ENCODE data around the gene GPR4.
A peak's percentile ranks its signal among the peaks of the same experiment; 100 is the strongest.

The GPR4 gene

GRCh38 chr19:45581576-45581975, 20.4 kb downstream of the GPR4 start:
- Histone ChIP-seq H3K9me2 (replicated peaks; ENCODE audit: low read depth, low read length) (no peaks in the 10 kb centered on the region), H3K4me2 (ENCODE audit: low read depth, low read length, poor library complexity, severe bottlenecking) (no peak overlapping the region), H3K4me1 (ENCODE audit: insufficient read depth, low read length, poor library complexity, severe bottlenecking) (peaks cover 11% of the 10 kb centered on the region), H3K9ac (ENCODE audit: low read depth, low read length, poor library complexity, severe bottlenecking) (no peak overlapping the region), H3K9me3 (ENCODE audit: insufficient read depth, low read depth, low read length) (no peaks in the 10 kb centered on the region), H3F3A (ENCODE audit: low read depth) (no peaks in the 10 kb centered on the region), H3K4me3 (ENCODE audit: low read length, poor library complexity, severe bottlenecking) (no peak overlapping the region), H2AFZ (ENCODE audit: low read length) (no peak overlapping the region), H3K79me2 (ENCODE audit: insufficient read depth, low read length) (peaks cover 39% of the 10 kb centered on the region), H3K27me3 (ENCODE audit: insufficient read depth, low read length, poor library complexity, severe bottlenecking) (no peaks in the 10 kb centered on the region), H4K20me1 (ENCODE audit: insufficient read depth, low read length, poor library complexity, severe bottlenecking) (peaks cover 3% of the 10 kb centered on the region), H3K36me3 (ENCODE audit: insufficient read depth, low read length) (no peaks in the 10 kb centered on the region)
- TF ChIP-seq EZH2phosphoT487 (IDR thresholded peaks at IDR 0.05; ENCODE audit: borderline replicate concordance) (no peak), CTCF (conservative IDR thresholded peaks at IDR 0.05; ENCODE audit: low read length) (no peak)

GRCh38 chr19:45578861-45579260, 23.2 kb downstream of the GPR4 start:
- Histone ChIP-seq H4K20me1 (ENCODE audit: insufficient read depth, low read length, poor library complexity, severe bottlenecking) (peaks cover 3% of the 10 kb centered on the region), H3K36me3 (ENCODE audit: insufficient read depth, low read length) (no peaks in the 10 kb centered on the region), H3K4me1 (ENCODE audit: insufficient read depth, low read length, poor library complexity, severe bottlenecking) (peaks cover 4% of the 10 kb centered on the region), H2AFZ (ENCODE audit: low read length) (no peak overlapping the region), H3K27me3 (ENCODE audit: insufficient read depth, low read length, poor library complexity, severe bottlenecking) (no peaks in the 10 kb centered on the region), H3K9me2 (replicated peaks; ENCODE audit: low read depth, low read length) (no peaks in the 10 kb centered on the region), H3K4me3 (ENCODE audit: low read length, poor library complexity, severe bottlenecking) (no peak overlapping the region), H3K79me2 (ENCODE audit: insufficient read depth, low read length) (peaks cover 49% of the 10 kb centered on the region), H3F3A (ENCODE audit: low read depth) (no peaks in the 10 kb centered on the region), H3K9me3 (ENCODE audit: insufficient read depth, low read depth, low read length) (no peaks in the 10 kb centered on the region), H3K9ac (ENCODE audit: low read depth, low read length, poor library complexity, severe bottlenecking) (no peak overlapping the region), H3K4me2 (ENCODE audit: low read depth, low read length, poor library complexity, severe bottlenecking) (no peak overlapping the region)
- TF ChIP-seq CTCF (conservative IDR thresholded peaks at IDR 0.05; ENCODE audit: low read length), result no peak
- TF ChIP-seq EZH2phosphoT487 (IDR thresholded peaks at IDR 0.05; ENCODE audit: borderline replicate concordance), result no peak

DNA sequence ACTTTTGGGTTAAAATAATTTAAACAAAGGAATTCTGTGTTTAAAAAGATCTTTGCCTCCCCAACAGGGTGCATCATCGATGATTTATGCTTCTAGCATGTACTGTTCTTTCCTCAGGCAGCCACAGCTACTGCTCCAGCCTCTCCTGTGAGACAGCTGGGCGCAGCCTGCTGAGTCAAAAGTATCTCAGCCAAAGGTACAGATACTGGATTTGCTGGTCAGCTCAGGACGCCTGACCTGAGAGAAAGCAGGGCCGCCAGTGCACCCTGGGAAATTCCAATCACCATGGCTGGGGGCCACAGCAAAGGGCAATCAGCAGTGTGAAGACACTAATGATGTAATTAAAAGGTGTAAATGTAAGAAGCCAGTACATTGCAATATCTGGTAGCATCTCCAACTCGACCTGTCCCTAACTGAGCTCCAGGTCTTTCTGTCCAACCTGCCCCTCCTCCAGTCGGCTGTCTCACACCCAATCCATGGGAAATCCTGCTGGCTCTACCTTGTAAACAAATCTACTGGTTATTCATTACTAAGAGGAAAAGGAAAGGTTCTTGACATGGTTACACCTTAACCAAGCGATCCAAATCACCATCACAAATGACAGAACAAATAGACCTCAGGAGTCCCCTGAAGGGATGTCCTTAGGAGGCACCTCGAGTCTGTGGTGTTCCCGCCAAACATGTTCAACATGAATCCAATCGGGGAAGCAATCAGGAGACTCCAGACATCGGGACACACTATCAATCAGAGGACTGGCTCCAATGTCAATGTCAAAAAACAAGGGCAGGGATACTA, 24.7 kb downstream of the GPR4 start:
- Histone ChIP-seq H3K79me2 (ENCODE audit: insufficient read depth, low read length) (peaks cover 34% of the 10 kb centered on the region; the same call in 1 of the 2 replicates), H3K4me3 (ENCODE audit: low read length, poor library complexity, severe bottlenecking) (no peak overlapping the region), H3K36me3 (ENCODE audit: insufficient read depth, low read length) (no peaks in the 10 kb centered on the region), H2AFZ (ENCODE audit: low read length) (no peak overlapping the region), H3K4me2 (ENCODE audit: low read depth, low read length, poor library complexity, severe bottlenecking) (no peak overlapping the region), H4K20me1 (ENCODE audit: insufficient read depth, low read length, poor library complexity, severe bottlenecking) (peaks cover 3% of the 10 kb centered on the region), H3K9ac (ENCODE audit: low read depth, low read length, poor library complexity, severe bottlenecking) (peak overlapping the region; percentile 27), H3F3A (ENCODE audit: low read depth) (no peaks in the 10 kb centered on the region), H3K9me3 (ENCODE audit: insufficient read depth, low read depth, low read length) (no peaks in the 10 kb centered on the region), H3K4me1 (ENCODE audit: insufficient read depth, low read length, poor library complexity, severe bottlenecking) (no peaks in the 10 kb centered on the region), H3K27me3 (ENCODE audit: insufficient read depth, low read length, poor library complexity, severe bottlenecking) (no peaks in the 10 kb centered on the region), H3K9me2 (replicated peaks; ENCODE audit: low read depth, low read length) (no peaks in the 10 kb centered on the region)
- TF ChIP-seq CTCF (conservative IDR thresholded peaks at IDR 0.05; ENCODE audit: low read length) (no peak), EZH2phosphoT487 (IDR thresholded peaks at IDR 0.05; ENCODE audit: borderline replicate concordance) (no peak)

Measured in Loucy (cell line).